ENCODE measurements around the gene SLC43A1. TPM values are rescaled to one million over a fixed set of nuclear protein-coding genes. Genes with fewer than 3 reads are reported as not detected.
"Not testable (repeated sequence)": the region's sequence is repeated elsewhere in the genome, so short reads cannot be mapped to it uniquely, and the experiment has no call there.

Gene SLC43A1
- total and polyA plus RNA-seq, 3 experiments from 2014 or later, result 23.5 to 25.3 (median 24.2) TPM

DNA sequence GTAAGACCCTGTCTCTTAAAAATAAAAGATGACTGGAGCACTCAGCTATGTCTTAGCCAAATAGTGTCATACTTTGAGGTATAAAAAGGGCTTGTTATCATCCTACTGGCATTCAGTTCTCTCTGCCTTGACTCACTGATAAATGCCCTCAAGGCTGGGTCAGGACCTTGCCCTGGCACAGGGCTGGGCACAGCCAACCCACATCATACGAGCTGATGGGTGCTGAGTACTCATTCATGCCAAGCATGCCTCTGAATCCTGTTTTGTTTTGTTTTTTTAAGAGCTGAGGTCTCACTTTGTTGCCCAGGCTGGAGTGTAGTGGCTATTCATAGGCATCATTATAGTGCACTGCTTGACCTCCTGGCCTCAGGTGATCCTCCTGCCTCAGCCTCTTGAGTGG, 23.8 kb upstream of the SLC43A1 start:
- H3K9me3 ChIP-seq (ENCODE audit: low read length), result no peaks in the 10 kb centered on the region
- Mint-ChIP-seq H3K4me3 (no peak overlapping the region), H3K9me3 (no peaks in the 10 kb centered on the region), H3K27me3 (no peaks in the 10 kb centered on the region), H3K36me3 (peaks cover 0 to 5% (median 2%) of the 10 kb centered on the region in 3 donors), H3K27ac (peak overlapping the region in 2 of 8 donors; percentile 6 to 37), H3K4me1 (no peaks in the 10 kb centered on the region)
- no peaks in the 10 kb centered on the region for H3K27me3 ChIP-seq (ENCODE audit: insufficient read depth, low read length, poor library complexity, severe bottlenecking)
- CTCF ChIA-PET, result interaction anchor here (0.6 kb wide), 1 partner anchor 120 kb away, joined by 3 read pairs; no protein-coding TSS in a partner anchor
- DNase-seq, result no peak
- H3K36me3 ChIP-seq (ENCODE audit: insufficient read depth, low read length), result no peaks in the 10 kb centered on the region
- POLR2A ChIA-PET, result interaction anchor here (0.9 kb wide), 1 partner anchor 9 kb away, joined by 3 read pairs; the partner anchor contains the start of gene TIMM10
- no peak overlapping the region for H3K4me3 ChIP-seq (ENCODE audit: low read length)
- H3K4me1 ChIP-seq (ENCODE audit: insufficient read depth, low read length), result no peaks in the 10 kb centered on the region
- no peak overlapping the region for H3K27ac ChIP-seq (ENCODE audit: low read depth, low read length)

- ChIA-PET CTCF (interaction anchor here (1.2 kb wide), 1 partner anchor 264 kb away, joined by 3 read pairs; no protein-coding TSS in a partner anchor), POLR2A (no interaction called here)
- Mint-ChIP-seq H3K27ac (peak within 1 kb of the TSS in 4 of 8 donors; percentile 13 to 78 (median 36)), H3K4me1 (peaks cover under 1 to 1% (median under 1%) of the 10 kb centered on the region in 3 donors), H3K4me3 (no peak within 1 kb of the TSS), H3K36me3 (no peaks in the 10 kb centered on the region), H3K27me3 (peaks cover 0 to 2% of the 10 kb centered on the region in 2 donors), H3K9me3 (no peaks in the 10 kb centered on the region)
- H3K9me3 ChIP-seq (ENCODE audit: low read length), result no peaks in the 10 kb centered on the region
- no peak within 1 kb of the TSS for H3K27ac ChIP-seq (ENCODE audit: low read depth, low read length)
- DNase-seq, result no peak
- H3K36me3 ChIP-seq (ENCODE audit: insufficient read depth, low read length), result no peaks in the 10 kb centered on the region
- H3K27me3 ChIP-seq (ENCODE audit: insufficient read depth, low read length, poor library complexity, severe bottlenecking), result no peaks in the 10 kb centered on the region
- H3K4me3 ChIP-seq (ENCODE audit: low read length), result no peak within 1 kb of the TSS
- no peaks in the 10 kb centered on the region for H3K4me1 ChIP-seq (ENCODE audit: insufficient read depth, low read length)
These were observed 21.6 kb upstream of the SLC43A1 start, which contains the start of gene SMTNL1 for GRCh38 chr11:57536947-57537619. Gene SMTNL1 (plus strand): TSS chr11:57537595. CDS start chr11:57542643, 5,048 bp downstream.

DNA sequence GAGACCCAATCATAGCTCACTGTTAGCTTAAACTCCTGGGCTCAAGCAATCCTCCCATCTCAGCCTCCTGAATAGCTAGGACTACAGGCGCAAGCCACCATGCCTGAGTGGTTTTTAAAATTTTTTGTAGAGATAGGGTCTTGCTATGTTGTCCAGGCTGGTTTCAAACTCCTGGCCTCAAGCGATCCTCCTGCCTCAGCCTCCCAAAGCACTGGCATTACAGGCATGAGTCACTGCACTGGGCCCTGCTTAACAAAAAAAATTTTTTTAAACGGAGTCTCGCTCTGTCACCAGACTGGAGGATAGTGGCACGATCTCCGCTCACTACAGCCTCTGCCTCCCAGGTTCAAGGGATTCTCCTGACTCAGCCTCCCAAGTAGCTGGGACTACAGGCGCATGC, 18.9 kb upstream of the SLC43A1 start:
- not testable (repeated sequence) for H3K27me3 ChIP-seq (ENCODE audit: insufficient read depth, low read length, poor library complexity, severe bottlenecking); H3K27ac Mint-ChIP-seq; H3K36me3 Mint-ChIP-seq; H3K36me3 ChIP-seq (ENCODE audit: insufficient read depth, low read length); H3K9me3 ChIP-seq (ENCODE audit: low read length); H3K9me3 Mint-ChIP-seq; DNase-seq; H3K4me3 ChIP-seq (ENCODE audit: low read length); H3K27me3 Mint-ChIP-seq; H3K27ac ChIP-seq (ENCODE audit: low read depth, low read length)
- Mint-ChIP-seq H3K4me3 (peak overlapping the region in 1 of 7 donors; percentile 60), H3K4me1 (peaks cover 22 to 27% (median 26%) of the 10 kb centered on the region in 3 donors)
- POLR2A ChIA-PET, result interaction anchor here (0.6 to 0.7 kb wide), 2 partner anchors 25 to 209 kb away, joined by 3 read pairs; no protein-coding TSS in a partner anchor
- H3K4me1 ChIP-seq (ENCODE audit: insufficient read depth, low read length), result peaks cover 15% of the 10 kb centered on the region
- CTCF ChIA-PET, result interaction anchor here (1.3 to 2.0 kb wide), 4 partner anchors 34 to 110 kb away, joined by 3 to 5 read pairs (median 5); no protein-coding TSS in a partner anchor

- Mint-ChIP-seq H3K27me3 (peaks cover 0 to 3% of the 10 kb centered on the region in 2 donors), H3K36me3 (peaks cover 0 to 26% (median 4%) of the 10 kb centered on the region in 3 donors), H3K4me1 (peaks cover 26 to 41% (median 35%) of the 10 kb centered on the region in 3 donors), H3K9me3 (no peaks in the 10 kb centered on the region), H3K27ac (peak within 1 kb of the TSS; percentile 89 to 99 (median 97)), H3K4me3 (peak within 1 kb of the TSS; percentile 85 to 96 (median 90))
- Histone ChIP-seq H3K36me3 (ENCODE audit: insufficient read depth, low read length) (peaks cover 10% of the 10 kb centered on the region), H3K4me3 (ENCODE audit: low read length) (peak within 1 kb of the TSS; percentile 88), H3K27me3 (ENCODE audit: insufficient read depth, low read length, poor library complexity, severe bottlenecking) (no peaks in the 10 kb centered on the region), H3K9me3 (ENCODE audit: low read length) (no peaks in the 10 kb centered on the region), H3K27ac (ENCODE audit: low read depth, low read length) (peak within 1 kb of the TSS; percentile 86), H3K4me1 (ENCODE audit: insufficient read depth, low read length) (peaks cover 19% of the 10 kb centered on the region)
- ChIA-PET POLR2A (interaction anchor here (0.7 to 1.3 kb wide), 6 partner anchors 9 to 206 kb away, joined by 3 to 7 read pairs (median 3); partner anchors contain the start of genes TNKS1BP1 and UBE2L6), CTCF (interaction anchor here (0.7 to 20.0 kb wide), 6 partner anchors 36 to 185 kb away, joined by 3 to 498 read pairs (median 10); partner anchors contain the start of genes RTN4RL2 and UBE2L6)
- DNase-seq, result peak; percentile 84 to 97 (median 95)
These were observed 15.3 kb upstream of the SLC43A1 start, which contains the start of gene TIMM10 for GRCh38 chr11:57530596-57531507. Gene TIMM10 (minus strand): TSS chr11:57530754. CDS start chr11:57530189, 565 bp downstream.

DNA sequence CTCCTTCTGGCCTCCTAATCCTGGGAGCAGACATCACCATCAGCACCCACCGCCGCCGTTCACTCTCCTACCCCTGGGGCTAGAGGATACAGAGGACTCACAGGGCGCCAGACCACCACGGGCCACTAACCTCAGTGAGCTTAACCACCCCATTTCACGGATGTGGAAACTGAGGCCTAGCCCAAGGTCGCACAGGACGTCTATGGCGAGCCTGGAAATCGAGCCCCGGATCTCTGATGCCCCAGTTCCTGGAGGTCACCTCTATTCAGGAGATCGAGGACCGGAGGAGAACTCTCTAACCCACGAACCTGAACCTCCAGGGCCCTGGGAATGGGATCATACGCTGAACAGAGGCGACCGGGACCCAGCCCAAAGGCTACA, 14.7 kb upstream of the SLC43A1 start:
- Mint-ChIP-seq H3K27me3 (peaks cover 0 to 3% of the 10 kb centered on the region in 2 donors), H3K27ac (peak overlapping the region; percentile 89 to 99 (median 97)), H3K36me3 (peaks cover 0 to 26% (median 4%) of the 10 kb centered on the region in 3 donors)

DNA sequence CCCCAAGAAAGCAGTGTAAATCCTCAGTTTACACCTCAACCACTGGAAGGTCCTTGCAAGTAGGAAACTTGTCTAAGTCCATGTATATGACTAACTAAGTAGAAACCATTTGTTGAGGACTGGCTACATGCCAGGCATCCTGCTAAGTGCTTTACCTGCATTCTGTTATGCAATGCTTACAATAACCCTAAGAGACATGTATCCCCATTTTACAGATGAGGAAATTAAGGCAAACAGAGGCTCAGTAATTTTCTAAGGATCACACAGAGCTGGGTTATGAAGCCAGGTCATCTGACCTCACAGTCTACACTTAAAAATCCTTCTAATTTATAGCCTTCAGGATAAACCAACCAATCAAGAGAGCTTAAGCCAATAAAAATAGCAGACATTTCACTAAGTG, 13.5 kb upstream of the SLC43A1 start:
- H3K27ac Mint-ChIP-seq, result peak overlapping the region in 3 of 8 donors; percentile 19 to 43 (median 40)
- peaks cover 26 to 41% (median 35%) of the 10 kb centered on the region in 3 donors for H3K4me1 Mint-ChIP-seq
- CTCF ChIA-PET, result interaction anchor here (0.9 to 20.0 kb wide), 9 partner anchors 13 to 103 kb away, joined by 3 to 498 read pairs (median 4); partner anchors contain the start of genes RTN4RL2, SLC43A1, SLC43A3 and UBE2L6
- H3K4me1 ChIP-seq (ENCODE audit: insufficient read depth, low read length), result peaks cover 19% of the 10 kb centered on the region
- DNase-seq, result no peak
- no peaks in the 10 kb centered on the region for H3K27me3 ChIP-seq (ENCODE audit: insufficient read depth, low read length, poor library complexity, severe bottlenecking)
- H3K4me3 ChIP-seq (ENCODE audit: low read length), result no peak overlapping the region
- H3K27ac ChIP-seq (ENCODE audit: low read depth, low read length), result no peak overlapping the region
- peak overlapping the region in 4 of 7 donors; percentile 13 to 44 (median 30) for H3K4me3 Mint-ChIP-seq
- H3K27me3 Mint-ChIP-seq, result peaks cover 0 to 3% of the 10 kb centered on the region in 2 donors
- no peaks in the 10 kb centered on the region for H3K9me3 Mint-ChIP-seq
- peaks cover 0 to 28% (median 5%) of the 10 kb centered on the region in 3 donors for H3K36me3 Mint-ChIP-seq
- H3K36me3 ChIP-seq (ENCODE audit: insufficient read depth, low read length), result peaks cover 10% of the 10 kb centered on the region
- POLR2A ChIA-PET, result interaction anchor here (1.4 kb wide), 1 partner anchor 36 kb away, joined by 5 read pairs; no protein-coding TSS in a partner anchor
- H3K9me3 ChIP-seq (ENCODE audit: low read length), result no peaks in the 10 kb centered on the region

More for the DNA sequence above, 14.7 kb upstream of the SLC43A1 start:
- Mint-ChIP-seq H3K9me3 (no peaks in the 10 kb centered on the region), H3K4me1 (peaks cover 26 to 41% (median 35%) of the 10 kb centered on the region in 3 donors), H3K4me3 (peak overlapping the region; percentile 85 to 96 (median 90))
- ChIA-PET POLR2A (interaction anchor here (0.9 to 1.4 kb wide), 4 partner anchors 10 to 38 kb away, joined by 3 to 7 read pairs (median 6); partner anchors contain the start of gene UBE2L6), CTCF (interaction anchor here (3.2 to 20.0 kb wide), 3 partner anchors 35 to 72 kb away, joined by 15 to 498 read pairs (median 101); partner anchors contain the start of genes RTN4RL2 and UBE2L6)
- no peaks in the 10 kb centered on the region for H3K27me3 ChIP-seq (ENCODE audit: insufficient read depth, low read length, poor library complexity, severe bottlenecking)
- peak overlapping the region; percentile 88 for H3K4me3 ChIP-seq (ENCODE audit: low read length)
- H3K27ac ChIP-seq (ENCODE audit: low read depth, low read length), result peak overlapping the region; percentile 86
- H3K9me3 ChIP-seq (ENCODE audit: low read length), result no peaks in the 10 kb centered on the region
- DNase-seq, result peak in 1 of 5 donors; percentile 48
- H3K4me1 ChIP-seq (ENCODE audit: insufficient read depth, low read length), result peaks cover 19% of the 10 kb centered on the region
- peaks cover 10% of the 10 kb centered on the region for H3K36me3 ChIP-seq (ENCODE audit: insufficient read depth, low read length)

Measured in CD8-positive, alpha-beta memory T cell (primary cell).